Measurements from ENCODE around the gene NCOA5.

DNA sequence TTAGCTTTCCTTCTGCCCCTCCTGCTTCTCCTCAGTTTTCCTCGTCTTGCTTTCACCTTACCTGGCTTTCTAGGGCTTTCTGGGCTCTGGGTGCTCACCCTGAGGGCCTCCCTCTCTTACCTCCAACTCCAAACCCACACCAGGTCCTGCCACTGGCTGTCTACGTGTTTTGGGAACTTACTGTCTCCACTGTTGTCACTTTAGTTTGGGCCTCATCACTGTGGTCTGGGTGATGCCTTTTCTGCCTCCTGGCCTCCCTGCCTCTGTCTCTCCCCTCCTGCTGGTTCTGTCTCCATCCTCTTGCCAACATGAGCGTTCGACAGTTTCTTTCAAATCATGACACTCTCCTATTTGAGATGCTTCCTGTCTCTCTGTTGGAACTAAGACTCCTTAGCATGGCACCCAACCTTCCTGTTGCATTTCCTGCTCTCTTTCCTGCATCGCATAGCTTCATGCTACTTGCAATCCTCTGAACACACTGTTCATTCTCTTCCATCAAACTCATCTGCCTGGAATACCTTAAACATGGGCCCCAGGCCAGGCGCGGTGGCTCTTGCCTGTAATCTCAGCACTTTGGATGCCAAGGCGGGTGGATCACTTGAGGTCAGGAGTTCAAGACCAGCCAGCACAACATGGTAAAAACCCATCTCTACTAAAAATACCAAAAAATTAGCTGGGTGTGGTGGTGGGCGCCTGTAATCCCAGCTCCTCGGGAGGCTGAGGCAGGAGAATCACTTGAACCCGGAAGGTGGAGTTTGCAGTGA is 33.9 kb upstream of the NCOA5 start:
- TF ChIP-seq, protein P1, sequence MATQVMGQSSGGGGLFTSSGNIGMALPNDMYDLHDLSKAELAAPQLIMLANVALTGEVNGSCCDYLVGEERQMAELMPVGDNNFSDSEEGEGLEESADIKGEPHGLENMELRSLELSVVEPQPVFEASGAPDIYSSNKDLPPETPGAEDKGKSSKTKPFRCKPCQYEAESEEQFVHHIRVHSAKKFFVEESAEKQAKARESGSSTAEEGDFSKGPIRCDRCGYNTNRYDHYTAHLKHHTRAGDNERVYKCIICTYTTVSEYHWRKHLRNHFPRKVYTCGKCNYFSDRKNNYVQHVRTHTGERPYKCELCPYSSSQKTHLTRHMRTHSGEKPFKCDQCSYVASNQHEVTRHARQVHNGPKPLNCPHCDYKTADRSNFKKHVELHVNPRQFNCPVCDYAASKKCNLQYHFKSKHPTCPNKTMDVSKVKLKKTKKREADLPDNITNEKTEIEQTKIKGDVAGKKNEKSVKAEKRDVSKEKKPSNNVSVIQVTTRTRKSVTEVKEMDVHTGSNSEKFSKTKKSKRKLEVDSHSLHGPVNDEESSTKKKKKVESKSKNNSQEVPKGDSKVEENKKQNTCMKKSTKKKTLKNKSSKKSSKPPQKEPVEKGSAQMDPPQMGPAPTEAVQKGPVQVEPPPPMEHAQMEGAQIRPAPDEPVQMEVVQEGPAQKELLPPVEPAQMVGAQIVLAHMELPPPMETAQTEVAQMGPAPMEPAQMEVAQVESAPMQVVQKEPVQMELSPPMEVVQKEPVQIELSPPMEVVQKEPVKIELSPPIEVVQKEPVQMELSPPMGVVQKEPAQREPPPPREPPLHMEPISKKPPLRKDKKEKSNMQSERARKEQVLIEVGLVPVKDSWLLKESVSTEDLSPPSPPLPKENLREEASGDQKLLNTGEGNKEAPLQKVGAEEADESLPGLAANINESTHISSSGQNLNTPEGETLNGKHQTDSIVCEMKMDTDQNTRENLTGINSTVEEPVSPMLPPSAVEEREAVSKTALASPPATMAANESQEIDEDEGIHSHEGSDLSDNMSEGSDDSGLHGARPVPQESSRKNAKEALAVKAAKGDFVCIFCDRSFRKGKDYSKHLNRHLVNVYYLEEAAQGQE (IDR thresholded peaks at IDR 0.05; ENCODE audit: unreplicated experiment): no peak
- TF ChIP-seq EZH2 (IDR thresholded peaks at IDR 0.05; ENCODE audit: low read depth, unreplicated experiment) (no peak), STAT1 (IDR thresholded peaks at IDR 0.05; ENCODE audit: unreplicated experiment) (no peak), POLR2AphosphoS5 (IDR thresholded peaks at IDR 0.05; ENCODE audit: low read depth) (no peak), EZH2phosphoT487 (IDR thresholded peaks at IDR 0.05; ENCODE audit: unreplicated experiment) (no peak)
- TF ChIP-seq, protein P2, sequence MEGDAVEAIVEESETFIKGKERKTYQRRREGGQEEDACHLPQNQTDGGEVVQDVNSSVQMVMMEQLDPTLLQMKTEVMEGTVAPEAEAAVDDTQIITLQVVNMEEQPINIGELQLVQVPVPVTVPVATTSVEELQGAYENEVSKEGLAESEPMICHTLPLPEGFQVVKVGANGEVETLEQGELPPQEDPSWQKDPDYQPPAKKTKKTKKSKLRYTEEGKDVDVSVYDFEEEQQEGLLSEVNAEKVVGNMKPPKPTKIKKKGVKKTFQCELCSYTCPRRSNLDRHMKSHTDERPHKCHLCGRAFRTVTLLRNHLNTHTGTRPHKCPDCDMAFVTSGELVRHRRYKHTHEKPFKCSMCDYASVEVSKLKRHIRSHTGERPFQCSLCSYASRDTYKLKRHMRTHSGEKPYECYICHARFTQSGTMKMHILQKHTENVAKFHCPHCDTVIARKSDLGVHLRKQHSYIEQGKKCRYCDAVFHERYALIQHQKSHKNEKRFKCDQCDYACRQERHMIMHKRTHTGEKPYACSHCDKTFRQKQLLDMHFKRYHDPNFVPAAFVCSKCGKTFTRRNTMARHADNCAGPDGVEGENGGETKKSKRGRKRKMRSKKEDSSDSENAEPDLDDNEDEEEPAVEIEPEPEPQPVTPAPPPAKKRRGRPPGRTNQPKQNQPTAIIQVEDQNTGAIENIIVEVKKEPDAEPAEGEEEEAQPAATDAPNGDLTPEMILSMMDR (conservative IDR thresholded peaks at IDR 0.05; ENCODE audit: low read depth in 2 of 2): no peak
